ENCODE data around the gene VSNL1. TPM values are rescaled to one million over a fixed set of nuclear protein-coding genes. Genes with fewer than 3 reads are reported as not detected.

VSNL1 gene
- total and polyA plus RNA-seq, 9 donors, result 0.41 to 9.4 (median 2.7) TPM; not detected in 1

- Histone ChIP-seq H3K9me3 (no peaks in the 10 kb centered on the region), H3K27me3 (no peaks in the 10 kb centered on the region), H3K4me3 (no peak overlapping the region), H3K4me1 (ENCODE audit: insufficient read depth) (no peaks in the 10 kb centered on the region), H3K27ac (no peak overlapping the region), H3K36me3 (no peaks in the 10 kb centered on the region)
- WGBS, 3 donors, result 89 to 96% (median 94%) methylated on average over 3 of the region's 3 CpGs
- intact Hi-C loops (cut with DNase I), result no loop called here
- no peak for DNase-seq
- TF ChIP-seq POLR2A (IDR thresholded peaks at IDR 0.05), result no peak
- no peak for TF ChIP-seq EP300 (IDR thresholded peaks at IDR 0.05)
- TF ChIP-seq CTCF (IDR thresholded peaks at IDR 0.05), result no peak
Observed at GRCh38 chr2:17611036-17611435, 70.5 kb downstream of the VSNL1 start.

GRCh38 chr2:17614174-17614930 is 73.9 kb downstream of the VSNL1 start:
- no peak for DNase-seq
- H3K4me3 ChIP-seq, result no peak overlapping the region
- 92 to 94% (median 93%) methylated on average over 4 of the region's 4 CpGs for WGBS, 3 donors
- no peak for TF ChIP-seq POLR2A (IDR thresholded peaks at IDR 0.05)
- TF ChIP-seq CTCF (IDR thresholded peaks at IDR 0.05), result no peak
- no peak for TF ChIP-seq EP300 (IDR thresholded peaks at IDR 0.05)
- no peaks in the 10 kb centered on the region for H3K27me3 ChIP-seq
- intact Hi-C loops (cut with DNase I), result no loop called here
- no peaks in the 10 kb centered on the region for H3K36me3 ChIP-seq
- H3K27ac ChIP-seq, result no peak overlapping the region
- H3K9me3 ChIP-seq, result no peaks in the 10 kb centered on the region
- no peaks in the 10 kb centered on the region for H3K4me1 ChIP-seq (ENCODE audit: insufficient read depth)

GRCh38 chr2:17615147-17615546 is 74.7 kb downstream of the VSNL1 start:
- Histone ChIP-seq H3K27ac (no peak overlapping the region), H3K4me1 (ENCODE audit: insufficient read depth) (no peaks in the 10 kb centered on the region), H3K36me3 (no peaks in the 10 kb centered on the region), H3K4me3 (no peak overlapping the region), H3K9me3 (no peaks in the 10 kb centered on the region), H3K27me3 (no peaks in the 10 kb centered on the region)
- TF ChIP-seq EP300 (IDR thresholded peaks at IDR 0.05), result no peak
- TF ChIP-seq CTCF (IDR thresholded peaks at IDR 0.05), result no peak
- TF ChIP-seq POLR2A (IDR thresholded peaks at IDR 0.05), result no peak
- no peak for DNase-seq
- intact Hi-C loops (cut with DNase I), result no loop called here
- WGBS, 3 donors, result 67 to 79% (median 72%) methylated on average over 1 of the region's 1 CpG

GRCh38 chr2:17615728-17616351 is 75.3 kb downstream of the VSNL1 start:
- Histone ChIP-seq H3K36me3 (no peaks in the 10 kb centered on the region), H3K4me3 (no peak overlapping the region), H3K9me3 (no peaks in the 10 kb centered on the region), H3K4me1 (ENCODE audit: insufficient read depth) (no peaks in the 10 kb centered on the region), H3K27me3 (no peaks in the 10 kb centered on the region), H3K27ac (no peak overlapping the region)
- intact Hi-C loops (cut with DNase I), result no loop called here
- no peak for TF ChIP-seq EP300 (IDR thresholded peaks at IDR 0.05)
- no peak for DNase-seq
- WGBS, 3 donors, result 95 to 100% (median 98%) methylated on average over 1 of the region's 1 CpG

- intact Hi-C loops (cut with DNase I), result no loop called here
- 89 to 100% (median 100%) methylated on average over 1 of the region's 1 CpG for WGBS, 3 donors
- no peak for DNase-seq
- H3K4me1 ChIP-seq (ENCODE audit: insufficient read depth), result no peaks in the 10 kb centered on the region
- no peak overlapping the region for H3K4me3 ChIP-seq
- TF ChIP-seq CTCF (IDR thresholded peaks at IDR 0.05) (no peak), POLR2A (IDR thresholded peaks at IDR 0.05) (no peak), EP300 (IDR thresholded peaks at IDR 0.05) (no peak)
- no peaks in the 10 kb centered on the region for H3K27me3 ChIP-seq
- H3K27ac ChIP-seq, result no peak overlapping the region
- H3K36me3 ChIP-seq, result no peaks in the 10 kb centered on the region
- no peaks in the 10 kb centered on the region for H3K9me3 ChIP-seq
Observed at GRCh38 chr2:17616405-17616804, 75.9 kb downstream of the VSNL1 start.
